Sigmoid colon (tissue), 4 donors: ENCODE data around the gene PCBP3.

Experiments used
- POLR2A ChIP-seq, 2 donors: fragments of 450-650 bp; IDR thresholded peaks; one replicate each; pipeline ENCODE4 v1.6.1; 2016; ENCODE audit warnings: antibody characterized with exemption in 2 of 2, mild to moderate bottlenecking in 2 of 2, moderate library complexity in 2 of 2
- POLR2AphosphoS5 ChIP-seq, 4 donors: sonication (generic); formaldehyde crosslinking; IDR thresholded peaks; one replicate each; pipeline ENCODE4 v1.6.1; 2017; ENCODE audit warnings: antibody characterized with exemption in 4 of 4
- TF ChIP-seq, protein P1 (sequence below), 4 experiments: fragments of 450-650 bp in 3 of 4; fragments of 200-600 bp in 1 of 4; IDR thresholded peaks; one replicate each; pipeline ENCODE4 v1.5.1; 2016 to 2019; ENCODE audit warnings: antibody characterized with exemption in 4 of 4, mild to moderate bottlenecking in 3 of 4, moderate library complexity in 2 of 4

GRCh38 chr21:45821315-45821962 is 177.9 kb downstream of the PCBP3 start:
- TF ChIP-seq, protein P1, sequence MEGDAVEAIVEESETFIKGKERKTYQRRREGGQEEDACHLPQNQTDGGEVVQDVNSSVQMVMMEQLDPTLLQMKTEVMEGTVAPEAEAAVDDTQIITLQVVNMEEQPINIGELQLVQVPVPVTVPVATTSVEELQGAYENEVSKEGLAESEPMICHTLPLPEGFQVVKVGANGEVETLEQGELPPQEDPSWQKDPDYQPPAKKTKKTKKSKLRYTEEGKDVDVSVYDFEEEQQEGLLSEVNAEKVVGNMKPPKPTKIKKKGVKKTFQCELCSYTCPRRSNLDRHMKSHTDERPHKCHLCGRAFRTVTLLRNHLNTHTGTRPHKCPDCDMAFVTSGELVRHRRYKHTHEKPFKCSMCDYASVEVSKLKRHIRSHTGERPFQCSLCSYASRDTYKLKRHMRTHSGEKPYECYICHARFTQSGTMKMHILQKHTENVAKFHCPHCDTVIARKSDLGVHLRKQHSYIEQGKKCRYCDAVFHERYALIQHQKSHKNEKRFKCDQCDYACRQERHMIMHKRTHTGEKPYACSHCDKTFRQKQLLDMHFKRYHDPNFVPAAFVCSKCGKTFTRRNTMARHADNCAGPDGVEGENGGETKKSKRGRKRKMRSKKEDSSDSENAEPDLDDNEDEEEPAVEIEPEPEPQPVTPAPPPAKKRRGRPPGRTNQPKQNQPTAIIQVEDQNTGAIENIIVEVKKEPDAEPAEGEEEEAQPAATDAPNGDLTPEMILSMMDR (IDR thresholded peaks at IDR 0.05), result no peak
- no peak for TF ChIP-seq POLR2A (IDR thresholded peaks at IDR 0.05)
- TF ChIP-seq POLR2AphosphoS5 (IDR thresholded peaks at IDR 0.05), result no peak
